HepG2 (cell line): ENCODE data around the gene RTF1. TPM values are rescaled to one million over a fixed set of nuclear protein-coding genes. Genes with fewer than 3 reads are reported as not detected.

Source experiments
- CREB1 ChIP-seq, 2 experiments: fragments of 450-650 bp in 1 of 2; IDR thresholded peaks; 2 replicates each; pipeline ENCODE4 v1.6.1; 2016 to 2017; ENCODE audit warnings: control low read depth in 1 of 2, mild to moderate bottlenecking in 1 of 2, missing compliant biosample characterization in 1 of 2, missing genetic modification characterization in 1 of 2
- KDM1A ChIP-seq: IDR thresholded peaks from 2 replicates; pipeline ENCODE4 v1.6.1; 2016; ENCODE audit warnings: missing compliant biosample characterization
- NCOA1 ChIP-seq: sonication (generic); formaldehyde crosslinking; IDR thresholded peaks from 2 replicates; pipeline ENCODE4 v1.9.0; 2021; ENCODE audit warnings: missing genetic modification reagents
- ZMYM4 ChIP-seq: sonication (generic); formaldehyde crosslinking; IDR thresholded peaks from 2 replicates; pipeline ENCODE4 v1.8.1; 2023; ENCODE audit warnings: mild to moderate bottlenecking, missing genetic modification reagents
- polyA plus RNA-seq, 8 experiments: library from polyadenylated mRNA; depleted of rRNA in 3 of 8; stranded (reverse) in 7 of 8; unstranded in 1 of 8; fragments of >200 nt; fragmentation: Illumina TruSeq in 4 of 8; extraction: Trizol in 4 of 8; gene quantifications; 2 replicates each; pipeline versions ENCODE4 v1.2.1 to v1.2.3, GENCODE V29; 2011 to 2016; ENCODE audit warnings: low read depth in 4 of 8, missing spikeins in 1 of 8, mixed read lengths in 1 of 8; ENCODE audit not compliant: insufficient read depth in 1 of 8
- total RNA-seq, 5 experiments: library from RNA; depleted of rRNA; stranded (reverse); fragments of >200 nt; fragmentation: Illumina TruSeq; extraction: Trizol; gene quantifications; 2 replicates each; pipeline ENCODE4 v1.2.3, GENCODE V29; 2016; ENCODE audit warnings: low read depth in 1 of 5
- TF ChIP-seq, protein P1 (sequence below): sonication (generic); formaldehyde crosslinking; IDR thresholded peaks from one replicate; pipeline ENCODE4 v1.5.1; 2020; ENCODE audit warnings: mild to moderate bottlenecking, missing genetic modification reagents; ENCODE audit errors: not compliant biosample characterization
- TF ChIP-seq, protein P2 (sequence below): sonication (generic); formaldehyde crosslinking; IDR thresholded peaks from 2 replicates; pipeline ENCODE4 v1.4.0; 2020; ENCODE audit warnings: missing genetic modification reagents
- TF ChIP-seq, protein P3 (sequence below): sonication (generic); formaldehyde crosslinking; IDR thresholded peaks from 2 replicates; pipeline ENCODE4 v1.4.0; 2020; ENCODE audit warnings: missing genetic modification reagents
- TF ChIP-seq, protein P4 (sequence below), 2 experiments: sonication (generic) in 1 of 2; formaldehyde crosslinking in 1 of 2; IDR thresholded peaks; 2 replicates each; pipeline versions ENCODE4 v1.4.0 to v1.6.1; 2016 to 2020; ENCODE audit warnings: borderline replicate concordance in 1 of 2, low read depth in 1 of 2, mild to moderate bottlenecking in 1 of 2, missing genetic modification reagents in 1 of 2

RTF1 gene
- total and polyA plus RNA-seq, 2 of the 13 experiments (the other 11 are each of a cell fraction or from before 2014, with no cell fraction given), result 13.9 to 17.9 TPM

DNA sequence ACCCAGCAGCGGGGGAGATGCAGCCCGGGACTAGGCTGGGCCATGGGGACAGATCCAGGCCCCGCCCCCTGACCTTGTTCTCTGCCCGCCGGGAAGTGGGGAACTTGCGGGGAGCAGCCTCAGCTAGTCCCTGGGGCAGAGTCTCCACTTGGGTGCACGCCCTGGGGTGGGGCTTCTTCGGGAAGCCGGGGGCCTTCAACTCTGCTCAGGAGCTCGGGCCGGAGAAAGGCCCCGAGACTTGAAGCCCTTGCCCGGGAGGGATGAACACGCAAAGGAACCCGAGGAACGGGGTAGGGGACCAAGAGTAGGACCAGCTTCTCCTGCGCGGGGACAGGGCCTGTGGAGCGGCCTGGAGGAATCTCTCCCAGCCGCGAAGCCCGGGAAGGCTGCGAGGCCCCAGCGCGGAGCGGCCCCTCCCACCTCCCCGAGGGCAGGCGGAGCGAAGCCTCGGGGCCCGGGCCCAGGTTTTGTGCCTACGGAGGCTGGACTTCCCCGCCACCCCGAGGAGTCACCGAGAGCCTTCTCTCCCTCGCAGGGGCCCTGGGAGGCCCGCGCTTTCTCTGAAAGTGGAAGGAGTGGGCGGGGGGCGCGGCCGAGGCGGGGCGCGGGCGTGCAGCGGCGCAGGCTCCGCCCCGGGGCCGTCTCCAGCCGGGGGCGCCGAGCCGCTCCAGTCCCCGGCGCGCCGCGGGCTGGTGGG is 76.5 kb downstream of the RTF1 start, which contains the start of gene ITPKA (continued):
- TF ChIP-seq, protein P1, sequence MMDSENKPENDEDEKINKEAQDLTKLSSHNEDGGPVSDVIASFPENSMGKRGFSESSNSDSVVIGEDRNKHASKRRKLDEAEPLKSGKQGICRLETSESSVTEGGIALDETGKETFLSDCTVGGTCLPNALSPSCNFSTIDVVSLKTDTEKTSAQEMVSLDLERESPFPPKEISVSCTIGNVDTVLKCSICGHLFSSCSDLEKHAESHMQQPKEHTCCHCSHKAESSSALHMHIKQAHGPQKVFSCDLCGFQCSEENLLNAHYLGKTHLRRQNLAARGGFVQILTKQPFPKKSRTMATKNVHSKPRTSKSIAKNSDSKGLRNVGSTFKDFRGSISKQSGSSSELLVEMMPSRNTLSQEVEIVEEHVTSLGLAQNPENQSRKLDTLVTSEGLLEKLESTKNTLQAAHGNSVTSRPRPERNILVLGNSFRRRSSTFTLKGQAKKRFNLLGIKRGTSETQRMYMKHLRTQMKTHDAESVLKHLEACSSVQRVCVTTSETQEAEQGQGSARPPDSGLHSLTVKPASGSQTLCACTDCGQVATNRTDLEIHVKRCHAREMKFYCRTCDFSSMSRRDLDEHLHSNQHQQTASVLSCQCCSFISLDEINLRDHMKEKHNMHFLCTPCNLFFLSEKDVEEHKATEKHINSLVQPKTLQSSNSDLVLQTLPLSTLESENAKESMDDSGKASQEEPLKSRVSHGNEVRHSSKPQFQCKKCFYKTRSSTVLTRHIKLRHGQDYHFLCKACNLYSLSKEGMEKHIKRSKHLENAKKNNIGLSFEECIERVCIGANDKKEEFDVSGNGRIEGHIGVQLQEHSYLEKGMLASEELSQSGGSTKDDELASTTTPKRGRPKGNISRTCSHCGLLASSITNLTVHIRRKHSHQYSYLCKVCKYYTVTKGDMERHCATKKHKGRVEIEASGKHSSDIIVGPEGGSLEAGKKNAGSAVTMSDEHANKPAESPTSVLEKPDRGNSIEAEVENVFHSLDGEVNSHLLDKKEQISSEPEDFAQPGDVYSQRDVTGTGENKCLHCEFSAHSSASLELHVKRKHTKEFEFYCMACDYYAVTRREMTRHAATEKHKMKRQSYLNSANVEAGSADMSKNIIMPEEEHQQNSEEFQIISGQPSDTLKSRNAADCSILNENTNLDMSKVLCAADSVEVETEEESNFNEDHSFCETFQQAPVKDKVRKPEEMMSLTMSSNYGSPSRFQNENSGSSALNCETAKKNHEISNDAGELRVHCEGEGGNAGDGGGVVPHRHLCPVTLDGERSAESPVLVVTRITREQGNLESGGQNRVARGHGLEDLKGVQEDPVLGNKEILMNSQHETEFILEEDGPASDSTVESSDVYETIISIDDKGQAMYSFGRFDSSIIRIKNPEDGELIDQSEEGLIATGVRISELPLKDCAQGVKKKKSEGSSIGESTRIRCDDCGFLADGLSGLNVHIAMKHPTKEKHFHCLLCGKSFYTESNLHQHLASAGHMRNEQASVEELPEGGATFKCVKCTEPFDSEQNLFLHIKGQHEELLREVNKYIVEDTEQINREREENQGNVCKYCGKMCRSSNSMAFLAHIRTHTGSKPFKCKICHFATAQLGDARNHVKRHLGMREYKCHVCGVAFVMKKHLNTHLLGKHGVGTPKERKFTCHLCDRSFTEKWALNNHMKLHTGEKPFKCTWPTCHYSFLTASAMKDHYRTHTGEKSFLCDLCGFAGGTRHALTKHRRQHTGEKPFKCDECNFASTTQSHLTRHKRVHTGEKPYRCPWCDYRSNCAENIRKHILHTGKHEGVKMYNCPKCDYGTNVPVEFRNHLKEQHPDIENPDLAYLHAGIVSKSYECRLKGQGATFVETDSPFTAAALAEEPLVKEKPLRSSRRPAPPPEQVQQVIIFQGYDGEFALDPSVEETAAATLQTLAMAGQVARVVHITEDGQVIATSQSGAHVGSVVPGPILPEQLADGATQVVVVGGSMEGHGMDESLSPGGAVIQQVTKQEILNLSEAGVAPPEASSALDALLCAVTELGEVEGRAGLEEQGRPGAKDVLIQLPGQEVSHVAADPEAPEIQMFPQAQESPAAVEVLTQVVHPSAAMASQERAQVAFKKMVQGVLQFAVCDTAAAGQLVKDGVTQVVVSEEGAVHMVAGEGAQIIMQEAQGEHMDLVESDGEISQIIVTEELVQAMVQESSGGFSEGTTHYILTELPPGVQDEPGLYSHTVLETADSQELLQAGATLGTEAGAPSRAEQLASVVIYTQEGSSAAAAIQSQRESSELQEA (CRISPR knock-in tag), result peak; percentile 68
- TF ChIP-seq, protein P2, sequence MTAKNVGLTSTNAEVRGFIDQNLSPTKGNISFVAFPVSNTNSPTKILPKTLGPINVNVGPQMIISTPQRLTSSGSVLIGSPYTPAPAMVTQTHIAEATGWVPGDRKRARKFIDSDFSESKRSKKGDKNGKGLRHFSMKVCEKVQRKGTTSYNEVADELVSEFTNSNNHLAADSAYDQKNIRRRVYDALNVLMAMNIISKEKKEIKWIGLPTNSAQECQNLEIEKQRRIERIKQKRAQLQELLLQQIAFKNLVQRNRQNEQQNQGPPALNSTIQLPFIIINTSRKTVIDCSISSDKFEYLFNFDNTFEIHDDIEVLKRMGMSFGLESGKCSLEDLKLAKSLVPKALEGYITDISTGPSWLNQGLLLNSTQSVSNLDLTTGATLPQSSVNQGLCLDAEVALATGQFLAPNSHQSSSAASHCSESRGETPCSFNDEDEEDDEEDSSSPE, result peak; percentile 71
- TF ChIP-seq CREB1 (IDR thresholded peaks at IDR 0.05), result no peak
- TF ChIP-seq CREB1 (CRISPR knock-in tag; IDR thresholded peaks at IDR 0.05), result no peak
- TF ChIP-seq ZMYM4 (CRISPR knock-in tag), result peak; percentile 41; the same call in 1 of the 2 replicates
- TF ChIP-seq NCOA1 (CRISPR knock-in tag), result no peak
- TF ChIP-seq, protein P3, sequence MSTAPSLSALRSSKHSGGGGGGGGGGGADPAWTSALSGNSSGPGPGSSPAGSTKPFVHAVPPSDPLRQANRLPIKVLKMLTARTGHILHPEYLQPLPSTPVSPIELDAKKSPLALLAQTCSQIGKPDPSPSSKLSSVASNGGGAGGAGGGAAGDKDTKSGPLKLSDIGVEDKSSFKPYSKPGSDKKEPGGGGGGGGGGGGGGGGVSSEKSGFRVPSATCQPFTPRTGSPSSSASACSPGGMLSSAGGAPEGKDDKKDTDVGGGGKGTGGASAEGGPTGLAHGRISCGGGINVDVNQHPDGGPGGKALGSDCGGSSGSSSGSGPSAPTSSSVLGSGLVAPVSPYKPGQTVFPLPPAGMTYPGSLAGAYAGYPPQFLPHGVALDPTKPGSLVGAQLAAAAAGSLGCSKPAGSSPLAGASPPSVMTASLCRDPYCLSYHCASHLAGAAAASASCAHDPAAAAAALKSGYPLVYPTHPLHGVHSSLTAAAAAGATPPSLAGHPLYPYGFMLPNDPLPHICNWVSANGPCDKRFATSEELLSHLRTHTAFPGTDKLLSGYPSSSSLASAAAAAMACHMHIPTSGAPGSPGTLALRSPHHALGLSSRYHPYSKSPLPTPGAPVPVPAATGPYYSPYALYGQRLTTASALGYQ, result no peak; the same call in 1 of the 2 replicates
- TF ChIP-seq, protein P4, sequence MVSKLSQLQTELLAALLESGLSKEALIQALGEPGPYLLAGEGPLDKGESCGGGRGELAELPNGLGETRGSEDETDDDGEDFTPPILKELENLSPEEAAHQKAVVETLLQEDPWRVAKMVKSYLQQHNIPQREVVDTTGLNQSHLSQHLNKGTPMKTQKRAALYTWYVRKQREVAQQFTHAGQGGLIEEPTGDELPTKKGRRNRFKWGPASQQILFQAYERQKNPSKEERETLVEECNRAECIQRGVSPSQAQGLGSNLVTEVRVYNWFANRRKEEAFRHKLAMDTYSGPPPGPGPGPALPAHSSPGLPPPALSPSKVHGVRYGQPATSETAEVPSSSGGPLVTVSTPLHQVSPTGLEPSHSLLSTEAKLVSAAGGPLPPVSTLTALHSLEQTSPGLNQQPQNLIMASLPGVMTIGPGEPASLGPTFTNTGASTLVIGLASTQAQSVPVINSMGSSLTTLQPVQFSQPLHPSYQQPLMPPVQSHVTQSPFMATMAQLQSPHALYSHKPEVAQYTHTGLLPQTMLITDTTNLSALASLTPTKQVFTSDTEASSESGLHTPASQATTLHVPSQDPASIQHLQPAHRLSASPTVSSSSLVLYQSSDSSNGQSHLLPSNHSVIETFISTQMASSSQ (IDR thresholded peaks at IDR 0.05; ENCODE audit: low read depth), result no peak
- TF ChIP-seq, protein P4 (CRISPR knock-in tag; IDR thresholded peaks at IDR 0.05; ENCODE audit: borderline replicate concordance), result 0 out of 2 replicates have a peak, but pooled peaks have one; percentile 46
- no peak for TF ChIP-seq KDM1A
